ENCODE measurements around the gene PTGES2. TPM values are rescaled to one million over a fixed set of nuclear protein-coding genes. Genes with fewer than 3 reads are reported as not detected.

PTGES2 gene
- total and polyA plus RNA-seq, 2 of the 13 experiments (the other 11 are each of a cell fraction or from before 2014, with no cell fraction given): 63.7 to 79.8 TPM

DNA sequence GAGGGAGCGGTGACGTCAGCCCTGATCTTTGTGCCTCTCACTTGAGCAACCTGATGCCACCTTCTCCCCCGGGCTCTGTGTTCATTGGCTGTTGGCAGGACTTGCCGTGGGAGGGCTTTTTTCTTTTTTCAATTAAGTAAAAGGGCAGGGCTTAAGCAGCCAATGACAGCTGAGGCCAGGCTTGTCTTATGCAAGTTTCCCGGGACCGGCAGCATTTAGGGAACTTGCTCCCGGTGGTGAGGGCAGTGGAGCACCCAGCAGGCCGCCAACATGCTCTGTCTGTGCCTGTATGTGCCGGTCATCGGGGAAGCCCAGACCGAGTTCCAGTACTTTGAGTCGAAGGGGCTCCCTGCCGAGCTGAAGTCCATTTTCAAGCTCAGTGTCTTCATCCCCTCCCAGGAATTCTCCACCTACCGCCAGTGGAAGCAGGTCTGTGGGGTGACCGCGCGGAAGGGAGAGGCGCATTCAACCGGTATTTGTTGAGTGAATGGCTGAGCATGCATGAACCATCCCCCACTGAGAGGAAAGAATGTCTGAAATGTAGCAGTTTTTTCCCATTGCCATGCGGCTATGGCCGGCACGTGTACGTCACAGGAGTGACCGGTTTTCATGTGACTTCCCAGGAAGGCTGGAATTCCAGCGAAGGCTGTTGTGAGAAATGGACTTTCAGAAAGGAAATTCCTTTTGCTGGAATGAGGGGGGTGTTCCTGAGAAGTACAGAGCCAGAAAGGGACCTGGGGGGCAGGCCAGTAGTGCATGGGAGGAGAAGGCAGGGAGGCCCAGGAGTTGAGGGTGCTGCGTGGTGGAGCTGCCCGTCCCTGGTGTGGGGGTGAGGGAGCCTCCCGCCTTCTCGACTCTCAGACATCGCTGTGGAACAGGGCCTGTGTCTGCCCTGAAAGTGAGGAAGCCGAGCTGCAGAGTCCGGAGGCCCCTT lies 29.0 kb downstream of the PTGES2 start (continued):
- TF ChIP-seq, protein P1, sequence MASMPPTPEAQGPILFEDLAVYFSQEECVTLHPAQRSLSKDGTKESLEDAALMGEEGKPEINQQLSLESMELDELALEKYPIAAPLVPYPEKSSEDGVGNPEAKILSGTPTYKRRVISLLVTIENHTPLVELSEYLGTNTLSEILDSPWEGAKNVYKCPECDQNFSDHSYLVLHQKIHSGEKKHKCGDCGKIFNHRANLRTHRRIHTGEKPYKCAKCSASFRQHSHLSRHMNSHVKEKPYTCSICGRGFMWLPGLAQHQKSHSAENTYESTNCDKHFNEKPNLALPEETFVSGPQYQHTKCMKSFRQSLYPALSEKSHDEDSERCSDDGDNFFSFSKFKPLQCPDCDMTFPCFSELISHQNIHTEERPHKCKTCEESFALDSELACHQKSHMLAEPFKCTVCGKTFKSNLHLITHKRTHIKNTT (CRISPR knock-in tag; IDR thresholded peaks at IDR 0.05): no peak
- no peak for TF ChIP-seq ZNF234 (CRISPR knock-in tag; conservative IDR thresholded peaks at IDR 0.05)
- TF ChIP-seq, protein P2, sequence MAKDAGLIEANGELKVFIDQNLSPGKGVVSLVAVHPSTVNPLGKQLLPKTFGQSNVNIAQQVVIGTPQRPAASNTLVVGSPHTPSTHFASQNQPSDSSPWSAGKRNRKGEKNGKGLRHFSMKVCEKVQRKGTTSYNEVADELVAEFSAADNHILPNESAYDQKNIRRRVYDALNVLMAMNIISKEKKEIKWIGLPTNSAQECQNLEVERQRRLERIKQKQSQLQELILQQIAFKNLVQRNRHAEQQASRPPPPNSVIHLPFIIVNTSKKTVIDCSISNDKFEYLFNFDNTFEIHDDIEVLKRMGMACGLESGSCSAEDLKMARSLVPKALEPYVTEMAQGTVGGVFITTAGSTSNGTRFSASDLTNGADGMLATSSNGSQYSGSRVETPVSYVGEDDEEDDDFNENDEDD (CRISPR knock-in tag; IDR thresholded peaks at IDR 0.05; ENCODE audit: borderline replicate concordance): 0 out of 2 replicates have a peak, but pooled peaks have one; percentile 12
- peak; percentile 74 for TF ChIP-seq FOSL2 (CRISPR knock-in tag; IDR thresholded peaks at IDR 0.05)
- no peak for TF ChIP-seq KLF11 (CRISPR knock-in tag; IDR thresholded peaks at IDR 0.05)
- TF ChIP-seq, protein P3, sequence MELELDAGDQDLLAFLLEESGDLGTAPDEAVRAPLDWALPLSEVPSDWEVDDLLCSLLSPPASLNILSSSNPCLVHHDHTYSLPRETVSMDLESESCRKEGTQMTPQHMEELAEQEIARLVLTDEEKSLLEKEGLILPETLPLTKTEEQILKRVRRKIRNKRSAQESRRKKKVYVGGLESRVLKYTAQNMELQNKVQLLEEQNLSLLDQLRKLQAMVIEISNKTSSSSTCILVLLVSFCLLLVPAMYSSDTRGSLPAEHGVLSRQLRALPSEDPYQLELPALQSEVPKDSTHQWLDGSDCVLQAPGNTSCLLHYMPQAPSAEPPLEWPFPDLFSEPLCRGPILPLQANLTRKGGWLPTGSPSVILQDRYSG (CRISPR knock-in tag; IDR thresholded peaks at IDR 0.05): no peak
- TF ChIP-seq MEIS1 (CRISPR knock-in tag; IDR thresholded peaks at IDR 0.05; ENCODE audit: borderline replicate concordance): 0 out of 2 replicates have a peak, but pooled peaks have one; percentile 35
- TF ChIP-seq ZFX (CRISPR knock-in tag; IDR thresholded peaks at IDR 0.05; ENCODE audit: low read depth): no peak; the same call in 1 of the 2 replicates
- TF ChIP-seq FOXK1 (CRISPR knock-in tag; IDR thresholded peaks at IDR 0.05; ENCODE audit: borderline replicate concordance, low read depth): peak; percentile 49; the same call in 1 of the 2 replicates
- TF ChIP-seq HDAC1 (CRISPR knock-in tag; IDR thresholded peaks at IDR 0.05): peak; percentile 60; the same call in 1 of the 2 replicates
- TF ChIP-seq, protein P4, sequence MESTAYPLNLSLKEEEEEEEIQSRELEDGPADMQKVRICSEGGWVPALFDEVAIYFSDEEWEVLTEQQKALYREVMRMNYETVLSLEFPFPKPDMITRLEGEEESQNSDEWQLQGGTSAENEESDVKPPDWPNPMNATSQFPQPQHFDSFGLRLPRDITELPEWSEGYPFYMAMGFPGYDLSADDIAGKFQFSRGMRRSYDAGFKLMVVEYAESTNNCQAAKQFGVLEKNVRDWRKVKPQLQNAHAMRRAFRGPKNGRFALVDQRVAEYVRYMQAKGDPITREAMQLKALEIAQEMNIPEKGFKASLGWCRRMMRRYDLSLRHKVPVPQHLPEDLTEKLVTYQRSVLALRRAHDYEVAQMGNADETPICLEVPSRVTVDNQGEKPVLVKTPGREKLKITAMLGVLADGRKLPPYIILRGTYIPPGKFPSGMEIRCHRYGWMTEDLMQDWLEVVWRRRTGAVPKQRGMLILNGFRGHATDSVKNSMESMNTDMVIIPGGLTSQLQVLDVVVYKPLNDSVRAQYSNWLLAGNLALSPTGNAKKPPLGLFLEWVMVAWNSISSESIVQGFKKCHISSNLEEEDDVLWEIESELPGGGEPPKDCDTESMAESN (CRISPR knock-in tag; conservative IDR thresholded peaks at IDR 0.05): 0 out of 2 replicates have a peak, but pooled peaks have one; percentile 32
- no peak for TF ChIP-seq FOXC1 (CRISPR knock-in tag; IDR thresholded peaks at IDR 0.05; ENCODE audit: borderline replicate concordance)
- TF ChIP-seq, protein P5, sequence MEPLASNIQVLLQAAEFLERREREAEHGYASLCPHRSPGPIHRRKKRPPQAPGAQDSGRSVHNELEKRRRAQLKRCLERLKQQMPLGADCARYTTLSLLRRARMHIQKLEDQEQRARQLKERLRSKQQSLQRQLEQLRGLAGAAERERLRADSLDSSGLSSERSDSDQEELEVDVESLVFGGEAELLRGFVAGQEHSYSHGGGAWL (CRISPR knock-in tag; IDR thresholded peaks at IDR 0.05): peak; percentile 40; the same call in 1 of the 2 replicates
- no peak for TF ChIP-seq ADNP (CRISPR knock-in tag; IDR thresholded peaks at IDR 0.05)
- TF ChIP-seq NBN (conservative IDR thresholded peaks at IDR 0.05): no peak
- TF ChIP-seq SNAPC2 (CRISPR knock-in tag; IDR thresholded peaks at IDR 0.05): no peak
- TF ChIP-seq, protein P6, sequence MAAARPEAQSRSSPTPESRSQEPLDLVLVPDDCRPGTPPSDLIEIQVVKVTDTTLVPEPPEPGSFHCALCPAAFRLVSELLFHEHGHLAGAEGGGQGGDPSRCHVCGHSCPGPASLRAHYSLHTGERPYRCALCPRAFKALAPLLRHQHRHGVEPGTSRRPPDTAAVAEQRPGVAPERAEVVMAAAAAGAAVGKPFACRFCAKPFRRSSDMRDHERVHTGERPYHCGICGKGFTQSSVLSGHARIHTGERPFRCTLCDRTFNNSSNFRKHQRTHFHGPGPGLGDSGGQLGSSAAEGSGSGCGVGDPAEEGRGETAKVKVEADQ (CRISPR knock-in tag; IDR thresholded peaks at IDR 0.05; ENCODE audit: borderline replicate concordance): peak; percentile 21; the same call in 1 of the 2 replicates
- peak; percentile 89 for TF ChIP-seq ARNTL (CRISPR knock-in tag; IDR thresholded peaks at IDR 0.05)
- TF ChIP-seq NFYC (CRISPR knock-in tag; IDR thresholded peaks at IDR 0.05): peak; percentile 81
- no peak for TF ChIP-seq ZNF720 (CRISPR knock-in tag; IDR thresholded peaks at IDR 0.05)
- TF ChIP-seq ZNF816 (CRISPR knock-in tag; IDR thresholded peaks at IDR 0.05; ENCODE audit: borderline replicate concordance): 0 out of 2 replicates have a peak, but pooled peaks have one; percentile 12
